ENCODE data around the gene TMF1. TPM values are rescaled to one million over a fixed set of nuclear protein-coding genes. Genes with fewer than 3 reads are reported as not detected.

Gene TMF1
- total and polyA plus RNA-seq, 10 of the 15 experiments (the other 5 are each of a cell fraction or from before 2014, with no cell fraction given) = 7.1 to 24.5 (median 18.6) TPM

DNA sequence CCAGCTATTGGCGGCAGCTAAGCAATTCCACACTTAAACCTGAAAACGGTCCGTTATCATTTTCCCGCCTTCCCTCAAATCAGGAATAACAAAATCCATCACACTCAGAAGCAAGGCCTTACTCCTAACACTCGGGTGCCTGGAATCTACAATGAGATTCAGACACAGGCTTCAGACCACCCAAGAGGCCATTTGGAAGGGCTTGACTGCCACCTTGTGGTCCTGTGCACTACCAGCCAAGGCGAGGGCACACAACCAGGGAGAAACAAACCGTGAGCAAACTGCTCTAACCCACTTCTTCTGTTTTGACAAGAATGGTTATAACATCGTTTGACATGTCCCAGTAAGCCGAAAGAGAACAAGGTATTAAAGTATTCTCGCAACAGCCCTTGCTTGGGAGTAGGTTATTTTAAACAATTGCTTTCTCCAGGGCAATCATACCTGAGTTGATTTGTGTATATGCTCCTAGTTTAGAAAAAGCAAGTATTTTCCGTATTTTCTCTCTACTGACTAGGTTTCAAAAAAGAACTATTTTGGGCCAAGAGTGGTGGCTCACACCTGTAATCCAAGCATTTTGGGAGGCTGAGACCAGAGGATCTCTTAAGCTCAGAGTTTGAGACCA is 79.7 kb downstream of the TMF1 start (continued):
- TF ChIP-seq ETV6 (conservative IDR thresholded peaks at IDR 0.05 in 1 of 2, IDR thresholded peaks at IDR 0.05 in 1 of 2; ENCODE audit: borderline replicate concordance in 1 of 2, low read depth in 1 of 2) = no peak
- TF ChIP-seq, protein P1, sequence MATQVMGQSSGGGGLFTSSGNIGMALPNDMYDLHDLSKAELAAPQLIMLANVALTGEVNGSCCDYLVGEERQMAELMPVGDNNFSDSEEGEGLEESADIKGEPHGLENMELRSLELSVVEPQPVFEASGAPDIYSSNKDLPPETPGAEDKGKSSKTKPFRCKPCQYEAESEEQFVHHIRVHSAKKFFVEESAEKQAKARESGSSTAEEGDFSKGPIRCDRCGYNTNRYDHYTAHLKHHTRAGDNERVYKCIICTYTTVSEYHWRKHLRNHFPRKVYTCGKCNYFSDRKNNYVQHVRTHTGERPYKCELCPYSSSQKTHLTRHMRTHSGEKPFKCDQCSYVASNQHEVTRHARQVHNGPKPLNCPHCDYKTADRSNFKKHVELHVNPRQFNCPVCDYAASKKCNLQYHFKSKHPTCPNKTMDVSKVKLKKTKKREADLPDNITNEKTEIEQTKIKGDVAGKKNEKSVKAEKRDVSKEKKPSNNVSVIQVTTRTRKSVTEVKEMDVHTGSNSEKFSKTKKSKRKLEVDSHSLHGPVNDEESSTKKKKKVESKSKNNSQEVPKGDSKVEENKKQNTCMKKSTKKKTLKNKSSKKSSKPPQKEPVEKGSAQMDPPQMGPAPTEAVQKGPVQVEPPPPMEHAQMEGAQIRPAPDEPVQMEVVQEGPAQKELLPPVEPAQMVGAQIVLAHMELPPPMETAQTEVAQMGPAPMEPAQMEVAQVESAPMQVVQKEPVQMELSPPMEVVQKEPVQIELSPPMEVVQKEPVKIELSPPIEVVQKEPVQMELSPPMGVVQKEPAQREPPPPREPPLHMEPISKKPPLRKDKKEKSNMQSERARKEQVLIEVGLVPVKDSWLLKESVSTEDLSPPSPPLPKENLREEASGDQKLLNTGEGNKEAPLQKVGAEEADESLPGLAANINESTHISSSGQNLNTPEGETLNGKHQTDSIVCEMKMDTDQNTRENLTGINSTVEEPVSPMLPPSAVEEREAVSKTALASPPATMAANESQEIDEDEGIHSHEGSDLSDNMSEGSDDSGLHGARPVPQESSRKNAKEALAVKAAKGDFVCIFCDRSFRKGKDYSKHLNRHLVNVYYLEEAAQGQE (IDR thresholded peaks at IDR 0.05; ENCODE audit: low read depth, low read length) = no peak

MicroRNA genes within 50 kb of the gene (microRNA counts, 767-probe panel; counts per million panel counts)
- microRNA hsa-miR-3136-5p = 516 counts per million, percentile 8 among the panel's probes with 10 or more counts

Small RNAs within 50 kb of the gene (microRNA-seq; reads per million reads assigned to microRNA genes)
- gene MIR3136 = 11.3 reads per million, percentile 45 among the genes with 10 or more reads in this experiment

Small RNAs within 50 kb of the gene (small RNA-seq; reads per million reads assigned to genes)
- 1.7 reads per million, percentile 54 among the genes with 10 or more reads in this experiment for gene MIR3136

Other genes starting within 250 kb of the TMF1 start
- gene TAFA4, start 119.8 kb downstream of the TMF1 start, total RNA-seq (2014; rRNA removed) = not detected in 2 replicates
- not detected in 2 replicates for gene TAFA4, start 119.8 kb downstream of the TMF1 start, total RNA-seq (2014; rRNA removed; fragmentation: Illumina TruSeq; extraction: Trizol)
- gene TAFA4, start 119.8 kb downstream of the TMF1 start, total RNA-seq (2021) = not detected in 2 replicates
- gene TAFA4, start 119.8 kb downstream of the TMF1 start, polyA plus RNA-seq (2011; rRNA removed) = not detected in 2 replicates
- gene TAFA4, start 119.8 kb downstream of the TMF1 start, polyA plus RNA-seq (2014; fragmentation: Illumina TruSeq; extraction: Trizol) = not detected in 2 replicates
- gene TAFA4, start 119.8 kb downstream of the TMF1 start, polyA plus RNA-seq (2014; fragmentation: Nextera tagmentation; extraction: Ambion mirVana) = not detected
- not detected in 2 replicates for gene TAFA4, start 119.8 kb downstream of the TMF1 start, polyA plus RNA-seq (2014; rRNA removed)
- gene TAFA4, start 119.8 kb downstream of the TMF1 start, polyA plus RNA-seq (2016; fragmentation: Nextera tagmentation; extraction: Ambion mirVana) = not detected
- gene EOGT, start 38.6 kb downstream of the TMF1 start, total RNA-seq (2014; rRNA removed) = 9.1 and 10.6 TPM in 2 replicates
- gene EOGT, start 38.6 kb downstream of the TMF1 start, total RNA-seq (2014; rRNA removed; fragmentation: Illumina TruSeq; extraction: Trizol) = 15.5 and 16.5 TPM in 2 replicates
- gene EOGT, start 38.6 kb downstream of the TMF1 start, total RNA-seq (2021) = 9.0 and 10.1 TPM in 2 replicates
- gene EOGT, start 38.6 kb downstream of the TMF1 start, polyA plus RNA-seq (2011; rRNA removed) = 10.0 and 14.4 TPM in 2 replicates
- 11.8 and 17.3 TPM in 2 replicates for gene EOGT, start 38.6 kb downstream of the TMF1 start, polyA plus RNA-seq (2014; fragmentation: Illumina TruSeq; extraction: Trizol)
- 1 to 10 TPM; 3.5 to 4.3 TPM for gene EOGT, start 38.6 kb downstream of the TMF1 start, polyA plus RNA-seq (2014; fragmentation: Nextera tagmentation; extraction: Ambion mirVana)
- gene EOGT, start 38.6 kb downstream of the TMF1 start, polyA plus RNA-seq (2014; rRNA removed) = 7.6 and 10.2 TPM in 2 replicates
- 1 to 10 TPM; 6.3 to 6.7 TPM for gene EOGT, start 38.6 kb downstream of the TMF1 start, polyA plus RNA-seq (2016; fragmentation: Nextera tagmentation; extraction: Ambion mirVana)
- gene UBA3, start 28.0 kb upstream of the TMF1 start, total RNA-seq (2014; rRNA removed) = 77.0 and 95.8 TPM in 2 replicates
- gene UBA3, start 28.0 kb upstream of the TMF1 start, total RNA-seq (2014; rRNA removed; fragmentation: Illumina TruSeq; extraction: Trizol) = 83.8 and 92.5 TPM in 2 replicates
- 72.5 and 73.9 TPM in 2 replicates for gene UBA3, start 28.0 kb upstream of the TMF1 start, total RNA-seq (2021)
- 116 and 190 TPM in 2 replicates for gene UBA3, start 28.0 kb upstream of the TMF1 start, polyA plus RNA-seq (2011; rRNA removed)
- 103 and 139 TPM in 2 replicates for gene UBA3, start 28.0 kb upstream of the TMF1 start, polyA plus RNA-seq (2014; fragmentation: Illumina TruSeq; extraction: Trizol)
- 100 to 1,000 TPM; 106 to 131 TPM for gene UBA3, start 28.0 kb upstream of the TMF1 start, polyA plus RNA-seq (2014; fragmentation: Nextera tagmentation; extraction: Ambion mirVana)
- gene UBA3, start 28.0 kb upstream of the TMF1 start, polyA plus RNA-seq (2014; rRNA removed) = 64.8 and 72.9 TPM in 2 replicates
- 100 to 1,000 TPM; 100 to 108 TPM for gene UBA3, start 28.0 kb upstream of the TMF1 start, polyA plus RNA-seq (2016; fragmentation: Nextera tagmentation; extraction: Ambion mirVana)
- 95.9 and 109 TPM in 2 replicates for gene ARL6IP5, start 32.6 kb upstream of the TMF1 start, total RNA-seq (2014; rRNA removed)
- gene ARL6IP5, start 32.6 kb upstream of the TMF1 start, total RNA-seq (2014; rRNA removed; fragmentation: Illumina TruSeq; extraction: Trizol) = 77.9 and 78.2 TPM in 2 replicates
- 95.7 and 98.3 TPM in 2 replicates for gene ARL6IP5, start 32.6 kb upstream of the TMF1 start, total RNA-seq (2021)
- gene ARL6IP5, start 32.6 kb upstream of the TMF1 start, polyA plus RNA-seq (2011; rRNA removed) = 244 and 334 TPM in 2 replicates
- gene ARL6IP5, start 32.6 kb upstream of the TMF1 start, polyA plus RNA-seq (2014; fragmentation: Illumina TruSeq; extraction: Trizol) = 139 and 158 TPM in 2 replicates
- gene ARL6IP5, start 32.6 kb upstream of the TMF1 start, polyA plus RNA-seq (2014; fragmentation: Nextera tagmentation; extraction: Ambion mirVana) = 100 to 1,000 TPM; 269 to 310 TPM
- 84.1 and 95.2 TPM in 2 replicates for gene ARL6IP5, start 32.6 kb upstream of the TMF1 start, polyA plus RNA-seq (2014; rRNA removed)
- 100 to 1,000 TPM; 156 to 162 TPM for gene ARL6IP5, start 32.6 kb upstream of the TMF1 start, polyA plus RNA-seq (2016; fragmentation: Nextera tagmentation; extraction: Ambion mirVana)
- 0.06 TPM in 1 of 2 replicates, not detected in the other for gene LMOD3, start 70.3 kb upstream of the TMF1 start, total RNA-seq (2014; rRNA removed)
- 0.05 and 0.09 TPM in 2 replicates for gene LMOD3, start 70.3 kb upstream of the TMF1 start, total RNA-seq (2014; rRNA removed; fragmentation: Illumina TruSeq; extraction: Trizol)
- gene LMOD3, start 70.3 kb upstream of the TMF1 start, total RNA-seq (2021) = 0.08 TPM in 1 of 2 replicates, not detected in the other
- not detected in 2 replicates for gene LMOD3, start 70.3 kb upstream of the TMF1 start, polyA plus RNA-seq (2011; rRNA removed)
- 0.04 TPM in 1 of 2 replicates, not detected in the other for gene LMOD3, start 70.3 kb upstream of the TMF1 start, polyA plus RNA-seq (2014; fragmentation: Illumina TruSeq; extraction: Trizol)
- gene LMOD3, start 70.3 kb upstream of the TMF1 start, polyA plus RNA-seq (2014; fragmentation: Nextera tagmentation; extraction: Ambion mirVana) = under 1 TPM; 0.11 to 0.13 TPM
- 0.04 and 0.13 TPM in 2 replicates for gene LMOD3, start 70.3 kb upstream of the TMF1 start, polyA plus RNA-seq (2014; rRNA removed)
- gene LMOD3, start 70.3 kb upstream of the TMF1 start, polyA plus RNA-seq (2016; fragmentation: Nextera tagmentation; extraction: Ambion mirVana) = under 1 TPM; 0.09 to 0.20 TPM

All from GM12878 (cell line).